Bronchus fibroblast of lung (primary cell): Measurements from ENCODE around the gene ZNF197. TPM values are rescaled to one million over a fixed set of nuclear protein-coding genes. Genes with fewer than 3 reads are reported as not detected.

Source experiments
- total RNA-seq: library from RNA; depleted of rRNA; stranded (reverse); fragments of >200 nt; gene quantifications from 2 replicates; pipeline ENCODE4 v1.2.3, GENCODE V29; 2015

ZNF197 gene
- 10.3 TPM in 2 replicates for total RNA-seq

GRCh38 chr3:44624749-44625480 lies at the start of gene ZNF197:
Gene ZNF197, plus strand, starts transcription at chr3:44625036. Its CDS starts 4,119 bp downstream, at chr3:44629155.

GRCh38 chr3:44584646-44585501 lies 40.0 kb upstream of the ZNF197 start, which contains the start of gene ZNF660:
Gene ZNF660, plus strand, starts transcription at chr3:44584964. Its CDS starts 9,230 bp downstream, at chr3:44594194.

GRCh38 chr3:44648564-44649229 lies 23.9 kb downstream of the ZNF197 start, which contains the start of gene ZNF35:
Gene ZNF35, plus strand, starts transcription at chr3:44648732. Its CDS starts 2,336 bp downstream, at chr3:44651068.

Other genes starting within 250 kb of the ZNF197 start
- gene ZNF445, start 147.4 kb upstream of the ZNF197 start, total RNA-seq = 3.1 and 4.5 TPM in 2 replicates
- gene ZKSCAN7, start 69.8 kb upstream of the ZNF197 start, total RNA-seq = 4.8 and 5.2 TPM in 2 replicates
- gene ZNF660, start 40.1 kb upstream of the ZNF197 start, total RNA-seq = 1.2 and 1.5 TPM in 2 replicates
- 3.3 and 6.6 TPM in 2 replicates for gene ZNF35, start 23.7 kb downstream of the ZNF197 start, total RNA-seq
- gene ZNF502, start 87.6 kb downstream of the ZNF197 start, total RNA-seq = 1.6 and 1.7 TPM in 2 replicates
- gene ZNF501, start 104.6 kb downstream of the ZNF197 start, total RNA-seq = 2.2 and 2.9 TPM in 2 replicates
- 14.1 and 17.0 TPM in 2 replicates for gene KIAA1143, start 136.6 kb downstream of the ZNF197 start, total RNA-seq
- 14.4 and 15.5 TPM in 2 replicates for gene KIF15, start 136.8 kb downstream of the ZNF197 start, total RNA-seq
- gene TMEM42, start 236.9 kb downstream of the ZNF197 start, total RNA-seq = 39.5 and 40.7 TPM in 2 replicates
- 0.15 and 0.17 TPM in 2 replicates for gene TGM4, start 249.6 kb downstream of the ZNF197 start, total RNA-seq